ENCODE measurements around the gene FOXR1.
"Not testable (repeated sequence)": the region's sequence is repeated elsewhere in the genome, so short reads cannot be mapped to it uniquely, and the experiment has no call there.

Gene FOXR1

DNA sequence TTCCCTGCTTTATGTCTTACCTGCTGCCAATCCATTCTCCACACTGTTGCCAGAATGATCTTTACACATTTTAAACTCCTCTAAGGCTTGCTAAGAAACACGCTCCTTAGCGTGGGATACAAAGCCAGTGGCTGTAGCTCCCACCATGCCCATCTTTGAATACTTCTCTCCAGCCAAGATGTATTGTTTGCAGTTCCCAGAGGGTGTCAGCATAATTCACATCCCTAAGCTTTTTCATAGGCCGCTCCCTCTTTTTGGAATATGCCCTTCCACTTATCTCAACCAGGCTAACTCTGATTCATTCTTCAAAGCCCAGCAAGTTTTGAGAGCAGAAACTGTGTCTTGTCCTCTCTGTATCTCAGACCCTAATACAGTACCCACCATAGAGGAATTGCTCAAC is 23.6 kb upstream of the FOXR1 start:
- DNase-seq = no peak

DNA sequence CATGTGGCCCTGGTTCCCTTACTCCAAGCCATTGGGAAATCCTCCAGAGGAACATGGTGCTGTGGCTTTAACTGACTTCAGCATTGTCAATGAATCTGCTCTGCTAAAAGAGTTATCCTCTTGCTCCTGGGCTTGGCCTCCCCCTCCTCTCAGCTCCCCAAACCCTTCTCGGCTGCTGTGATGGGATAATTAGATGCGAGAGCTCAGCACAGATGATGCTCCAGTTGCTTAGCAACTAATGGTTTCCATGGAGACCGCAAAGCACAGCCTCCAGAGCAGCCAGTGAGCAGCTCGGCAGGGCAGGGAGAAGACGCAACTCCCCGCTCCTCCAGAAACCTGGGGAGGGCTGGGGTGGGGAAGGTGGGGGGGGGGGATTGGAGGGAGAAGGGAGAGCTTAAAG is 18.3 kb upstream of the FOXR1 start:
- no peak for DNase-seq

DNA sequence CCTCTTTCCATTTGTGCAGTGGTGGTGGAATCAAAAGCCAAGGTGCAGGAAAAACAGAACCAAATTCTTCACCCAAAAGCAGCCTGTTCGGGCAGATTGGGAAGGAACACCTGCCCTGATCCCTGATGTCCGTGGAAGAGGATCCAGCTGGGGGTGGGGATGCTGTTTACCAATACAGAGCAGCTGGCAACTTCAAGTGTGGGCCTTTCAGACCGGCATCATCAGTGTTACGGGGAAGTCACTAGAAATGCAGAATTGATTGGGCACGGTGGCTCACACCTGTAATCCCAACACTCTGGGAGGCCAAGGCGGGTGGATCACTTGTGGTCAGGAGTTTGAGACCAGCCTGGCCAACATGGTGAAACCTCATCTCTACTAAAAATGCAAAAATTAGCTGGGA is 17.6 kb upstream of the FOXR1 start:
- not testable (repeated sequence) for DNase-seq

DNA sequence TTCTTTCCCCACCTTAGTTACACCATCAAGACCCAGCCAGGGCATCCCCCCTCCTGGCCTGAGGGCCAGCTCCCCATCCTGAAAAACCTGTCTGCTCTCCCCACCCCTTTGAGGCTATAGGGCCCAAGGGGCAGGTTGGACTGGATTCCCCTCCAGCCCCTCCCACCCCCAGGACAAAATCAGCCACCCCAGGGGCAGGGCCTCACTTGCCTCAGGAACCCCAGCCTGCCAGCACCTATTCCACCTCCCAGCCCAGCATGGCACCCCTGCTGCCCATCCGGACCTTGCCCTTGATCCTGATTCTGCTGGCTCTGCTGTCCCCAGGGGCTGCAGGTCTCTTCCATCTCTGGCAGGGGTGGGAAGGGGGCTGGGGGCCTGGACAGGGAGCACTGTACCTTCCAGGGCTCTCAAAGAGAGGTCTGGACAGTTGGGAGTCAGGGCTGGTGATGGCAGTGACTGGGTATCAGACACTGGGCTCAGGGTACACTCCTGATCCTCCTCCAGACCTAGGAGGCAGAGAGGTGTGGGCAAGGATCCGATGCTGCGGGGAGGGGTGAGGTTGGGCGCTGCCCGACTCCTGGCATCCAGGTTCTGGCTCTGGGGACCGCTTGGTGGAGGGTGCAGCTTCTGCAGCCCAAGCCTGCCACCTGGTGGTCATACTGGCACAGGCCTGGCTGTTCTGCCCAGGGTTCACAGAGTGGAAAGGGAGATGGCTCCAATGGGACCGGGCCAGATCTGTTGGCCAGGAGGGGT is 15.3 kb upstream of the FOXR1 start, which contains the start of gene UPK2:
Gene UPK2, plus strand, starts transcription at position 205 of the 753 bp plus-strand sequence. Its CDS starts 53 bp downstream, at position 258.
- peak; percentile 30 for DNase-seq

DNA sequence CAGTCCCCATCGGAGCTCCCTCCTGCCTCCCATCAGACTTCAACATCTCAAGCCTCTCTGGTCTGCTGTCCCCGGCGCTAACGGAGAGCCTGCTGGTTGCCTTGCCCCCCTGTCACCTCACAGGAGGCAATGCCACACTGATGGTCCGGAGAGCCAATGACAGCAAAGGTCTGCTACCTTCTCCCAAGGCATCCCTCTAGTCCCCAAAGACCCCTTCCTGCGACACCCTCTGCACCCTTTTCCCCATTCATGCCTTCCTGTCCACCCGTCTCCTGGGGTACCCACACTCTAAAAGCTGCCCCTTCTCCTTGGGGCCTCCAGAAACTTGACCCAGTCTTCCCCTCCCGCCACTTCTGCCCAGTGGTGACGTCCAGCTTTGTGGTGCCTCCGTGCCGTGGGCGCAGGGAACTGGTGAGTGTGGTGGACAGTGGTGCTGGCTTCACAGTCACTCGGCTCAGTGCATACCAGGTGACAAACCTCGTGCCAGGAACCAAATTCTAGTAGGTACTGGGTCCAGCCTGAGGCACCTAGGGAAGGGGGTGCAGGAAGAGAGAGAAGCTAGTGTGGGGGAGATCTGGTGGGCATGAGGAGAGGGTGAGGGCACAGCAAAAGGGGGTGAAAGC is 14.6 kb upstream of the FOXR1 start:
- DNase-seq = no peak

DNA sequence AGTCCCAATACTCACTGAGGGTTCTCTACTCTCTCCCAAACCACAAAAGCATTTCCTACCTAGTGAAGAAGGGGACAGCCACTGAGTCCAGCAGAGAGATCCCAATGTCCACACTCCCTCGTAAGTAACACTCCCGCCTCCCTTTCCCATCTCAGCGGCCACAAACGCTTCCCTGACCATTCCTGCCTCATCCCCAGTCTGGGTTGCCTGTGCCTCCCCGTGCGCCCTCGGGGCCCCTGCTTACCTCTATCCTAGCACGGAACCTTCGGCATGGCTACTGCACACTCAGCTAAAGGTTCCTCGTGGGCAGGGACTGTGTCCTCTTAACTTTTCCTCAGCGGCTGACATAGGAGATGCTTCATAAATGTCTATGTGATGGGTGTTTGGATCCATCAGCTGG is 14.0 kb upstream of the FOXR1 start:
- no peak for DNase-seq

DNA sequence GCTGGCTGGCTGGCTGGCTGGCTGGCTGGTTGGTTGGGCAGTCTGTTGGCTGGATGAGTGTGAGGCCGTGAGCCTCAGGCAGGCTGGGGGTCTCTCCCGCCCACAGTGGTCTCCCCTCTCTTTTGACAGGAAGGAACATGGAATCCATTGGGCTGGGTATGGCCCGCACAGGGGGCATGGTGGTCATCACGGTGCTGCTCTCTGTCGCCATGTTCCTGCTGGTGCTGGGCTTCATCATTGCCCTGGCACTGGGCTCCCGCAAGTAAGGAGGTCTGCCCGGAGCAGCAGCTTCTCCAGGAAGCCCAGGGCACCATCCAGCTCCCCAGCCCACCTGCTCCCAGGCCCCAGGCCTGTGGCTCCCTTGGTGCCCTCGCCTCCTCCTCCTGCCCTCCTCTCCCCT is 13.6 kb upstream of the FOXR1 start:
- no peak for DNase-seq

DNA sequence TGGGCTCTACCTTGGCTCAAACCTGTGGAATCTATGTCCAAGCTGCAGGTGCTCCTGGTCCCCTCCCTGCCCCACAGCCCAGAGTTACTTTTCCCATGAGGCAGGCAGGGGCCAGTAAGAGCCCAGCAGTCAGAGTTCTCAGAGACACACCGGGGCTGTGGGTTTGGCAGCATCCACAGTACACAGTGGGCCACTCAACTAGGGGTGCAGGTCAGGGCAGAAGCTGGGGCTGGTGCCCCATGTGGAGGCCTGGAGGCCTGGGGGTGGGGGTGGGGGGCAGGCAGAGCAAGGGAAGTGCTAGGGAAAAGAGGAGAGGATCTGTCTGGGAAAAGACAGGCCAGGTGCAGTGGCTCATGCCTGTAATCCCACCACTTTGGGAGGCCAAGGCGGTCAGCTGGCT is 13.0 kb upstream of the FOXR1 start:
- DNase-seq = no peak

DNA sequence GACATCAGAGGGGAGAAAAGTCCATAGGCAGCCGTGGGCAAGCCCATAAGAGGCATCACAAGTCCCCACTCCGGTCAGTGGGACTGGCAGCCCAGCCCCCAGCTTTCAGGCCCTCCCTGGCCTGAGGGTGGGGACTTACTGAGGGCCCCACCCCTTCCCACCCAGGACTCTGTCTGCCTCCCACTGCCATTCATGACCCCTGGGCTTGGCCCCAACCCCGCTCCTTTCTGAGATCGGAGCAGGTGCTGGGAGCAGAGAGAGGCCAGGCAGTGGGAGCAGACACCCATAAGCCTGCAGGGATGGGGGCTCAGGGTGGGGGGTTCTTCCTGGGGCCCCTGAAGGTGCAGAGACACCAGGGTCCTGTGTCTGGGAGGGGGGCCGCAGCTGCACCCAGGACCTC is 10.4 kb upstream of the FOXR1 start:
- no peak for DNase-seq

DNA sequence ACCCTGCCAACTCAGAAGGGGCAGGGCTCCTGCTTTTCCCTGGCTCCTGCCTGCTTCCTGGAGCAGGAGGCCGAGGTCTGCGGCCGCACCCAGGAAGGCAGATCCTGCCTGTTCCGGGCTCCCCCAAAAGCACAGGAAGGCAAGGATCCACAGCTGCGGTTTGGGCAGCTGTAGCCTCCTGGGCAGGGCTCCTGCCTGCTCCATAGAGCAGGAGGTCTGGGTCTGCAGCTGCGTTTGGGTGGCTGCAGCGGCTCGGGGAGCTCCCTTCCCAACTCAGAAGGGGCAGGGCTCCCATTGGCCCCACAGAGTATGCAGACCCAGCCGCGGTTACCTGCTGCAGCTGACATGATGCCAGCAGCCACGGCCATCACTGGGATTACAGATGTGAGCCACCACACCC is 10.0 kb upstream of the FOXR1 start:
- no peak for DNase-seq

DNA sequence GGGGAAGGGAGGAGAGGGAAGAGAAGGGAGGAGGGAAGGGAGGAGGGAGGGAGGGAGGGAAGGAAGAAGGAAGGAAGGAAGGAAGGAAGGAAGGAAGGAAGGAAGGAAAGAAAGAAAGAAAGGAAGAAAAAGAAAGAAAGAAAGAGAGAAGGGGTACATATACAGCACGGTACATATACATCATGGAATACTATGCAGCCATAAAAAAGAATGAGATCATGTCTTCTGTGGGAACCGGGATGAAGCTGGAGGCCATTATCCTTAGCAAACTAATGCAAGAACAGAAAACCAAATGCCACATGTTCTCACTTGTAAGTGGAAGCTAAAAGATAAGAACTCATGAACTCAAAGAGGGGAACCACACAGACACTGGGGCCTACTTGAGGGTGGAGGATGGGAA is 2.1 kb upstream of the FOXR1 start:
- DNase-seq = not testable (repeated sequence)

DNA sequence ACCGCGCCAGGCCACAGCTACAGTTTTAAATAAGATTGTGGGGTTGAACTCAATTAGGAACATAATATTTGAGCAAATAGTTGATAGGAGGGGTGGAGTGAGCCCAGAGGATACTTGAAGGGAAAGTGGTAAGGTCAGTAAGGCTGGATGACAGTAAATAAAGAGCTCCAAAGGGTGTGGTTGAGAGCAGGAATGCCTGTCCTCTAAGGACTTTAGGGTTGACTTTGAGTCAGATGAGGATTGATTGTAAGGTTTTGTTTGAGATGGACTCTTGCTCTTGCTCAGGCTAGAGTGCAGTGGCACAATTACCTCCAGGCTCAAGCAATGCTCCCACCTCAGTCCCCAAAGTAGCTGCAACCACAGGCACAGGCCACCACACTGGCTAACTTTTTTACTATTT is 2.4 kb downstream of the FOXR1 start:
- no peak for DNase-seq

DNA sequence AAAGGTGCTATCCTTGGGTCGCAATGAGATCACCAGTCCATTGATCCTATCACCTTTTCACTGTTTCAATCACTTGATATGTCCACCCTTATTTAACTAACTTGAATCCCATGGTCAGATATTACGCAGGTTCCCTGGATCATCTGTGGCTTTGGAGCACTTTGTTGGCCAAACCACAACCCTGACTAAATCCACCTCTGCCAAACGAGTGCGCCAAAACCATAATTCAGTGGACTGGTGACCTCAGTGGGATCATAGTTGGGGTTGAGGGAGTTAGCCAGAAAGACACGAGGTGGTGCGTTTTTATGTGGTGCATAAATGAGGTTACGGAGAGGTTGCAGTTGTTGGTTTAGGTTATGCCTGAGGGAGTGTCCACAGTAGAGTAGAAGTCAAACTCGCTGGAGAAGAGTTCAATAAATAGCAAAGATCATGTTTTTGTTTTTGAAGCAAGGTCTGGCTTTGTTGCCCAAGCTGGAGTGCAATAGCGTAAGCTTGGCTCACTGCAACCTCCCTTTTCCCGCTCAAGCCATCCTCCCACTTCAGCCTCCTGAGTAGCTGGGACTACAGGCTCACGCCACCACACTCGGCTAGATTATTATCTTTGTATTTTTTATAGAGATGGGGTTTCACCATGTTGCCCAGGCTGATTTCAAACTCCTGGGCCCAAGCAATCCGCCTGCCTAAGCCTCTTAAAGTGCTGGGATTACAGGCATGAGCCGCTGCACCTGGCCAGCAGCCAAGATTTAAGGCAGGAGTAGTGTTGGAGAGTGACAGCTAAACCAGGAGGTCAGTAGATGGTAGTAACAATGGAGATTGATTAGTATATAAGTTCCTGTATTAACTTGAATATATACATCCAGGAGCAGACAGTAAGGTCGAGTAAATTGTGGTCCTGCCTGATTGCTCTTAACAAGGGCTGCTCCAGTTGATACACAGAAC is 4.5 kb downstream of the FOXR1 start:
- no peak for DNase-seq

DNA sequence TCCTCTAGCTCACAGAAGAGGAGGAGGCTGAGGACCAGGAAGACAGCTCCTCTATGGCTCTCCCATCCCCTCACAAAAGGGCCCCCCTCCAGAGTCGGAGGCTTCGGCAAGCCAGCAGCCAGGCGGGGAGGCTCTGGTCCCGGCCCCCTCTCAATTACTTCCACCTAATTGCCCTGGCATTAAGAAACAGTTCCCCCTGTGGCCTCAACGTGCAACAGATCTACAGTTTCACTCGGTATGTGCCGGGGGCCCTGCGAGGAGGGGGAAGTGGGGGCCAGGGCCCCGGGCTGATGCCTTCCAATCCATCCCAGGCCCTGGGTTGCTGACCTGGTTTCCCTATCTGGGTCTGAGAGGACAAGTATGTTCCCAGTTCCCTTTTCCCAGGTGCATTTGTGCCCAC is 7.9 kb downstream of the FOXR1 start:
- DNase-seq = no peak

DNA sequence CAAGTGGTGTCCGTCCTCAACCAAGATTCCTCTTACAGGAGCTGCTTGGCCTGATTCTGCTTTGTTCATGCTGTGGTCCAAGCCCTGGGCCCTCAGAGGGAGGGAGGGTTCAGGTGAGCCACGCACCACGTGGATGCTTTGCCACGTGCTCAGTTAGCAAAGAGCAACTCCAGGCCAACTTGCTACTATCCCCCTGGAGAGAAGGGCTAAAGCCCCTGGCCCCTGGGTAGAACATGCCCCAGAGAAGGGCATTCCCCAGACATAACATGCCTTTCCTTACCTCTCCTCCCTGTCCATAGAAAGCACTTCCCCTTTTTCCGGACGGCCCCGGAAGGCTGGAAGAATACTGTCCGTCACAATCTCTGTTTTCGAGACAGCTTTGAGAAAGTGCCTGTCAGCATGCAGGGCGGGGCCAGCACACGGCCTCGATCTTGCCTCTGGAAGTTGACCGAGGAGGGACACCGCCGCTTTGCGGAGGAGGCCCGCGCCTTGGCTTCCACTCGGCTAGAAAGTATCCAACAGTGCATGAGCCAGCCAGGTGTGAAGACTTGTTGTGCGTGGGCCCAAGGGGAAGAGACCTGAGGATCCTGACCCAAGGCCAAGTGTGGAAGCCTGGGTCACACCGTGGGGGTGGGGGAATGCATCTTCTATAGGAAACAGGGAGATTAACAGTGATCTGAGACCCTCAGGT is 8.8 kb downstream of the FOXR1 start:
- no peak for DNase-seq

DNA sequence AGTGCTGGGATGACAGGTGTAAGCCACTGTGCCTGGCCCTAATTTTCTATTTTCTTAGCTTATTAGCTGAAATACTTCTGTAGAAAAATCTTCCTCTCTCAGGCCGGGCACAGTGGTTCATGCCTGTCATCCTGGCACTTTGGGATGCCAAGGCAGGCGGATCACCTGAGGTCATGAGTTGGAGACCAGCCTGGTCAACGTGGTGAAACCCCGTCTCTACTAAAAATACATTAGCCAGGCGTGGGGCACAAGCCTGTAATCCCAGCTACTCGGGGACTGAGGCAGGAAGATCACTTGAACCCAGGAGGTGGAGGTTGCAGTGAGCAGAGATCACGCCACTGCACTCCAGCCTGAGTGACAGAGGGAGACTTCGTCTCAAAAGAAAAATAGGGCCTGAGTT is 12.8 kb downstream of the FOXR1 start:
- not testable (repeated sequence) for DNase-seq

DNA sequence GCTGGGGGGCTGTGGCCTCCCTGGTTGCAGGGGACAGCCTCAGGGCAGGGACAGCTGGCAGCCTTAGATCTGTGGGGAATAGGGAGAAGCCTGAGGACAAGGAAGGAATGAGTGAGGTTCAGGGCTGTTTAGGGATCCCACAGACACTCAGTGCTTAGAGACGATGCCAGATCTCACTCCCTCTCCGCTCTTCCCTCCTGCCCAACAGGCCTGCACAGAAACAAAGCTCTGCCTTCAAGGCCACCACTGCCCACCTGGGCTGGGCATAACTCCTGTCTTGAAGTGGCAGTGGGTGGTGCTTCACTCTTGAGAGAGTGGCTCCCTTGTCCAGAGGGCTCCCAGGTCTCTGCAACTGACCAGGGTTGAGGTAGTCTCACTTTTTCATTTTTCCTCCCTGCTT is 13.3 kb downstream of the FOXR1 start:
- no peak for DNase-seq

DNA sequence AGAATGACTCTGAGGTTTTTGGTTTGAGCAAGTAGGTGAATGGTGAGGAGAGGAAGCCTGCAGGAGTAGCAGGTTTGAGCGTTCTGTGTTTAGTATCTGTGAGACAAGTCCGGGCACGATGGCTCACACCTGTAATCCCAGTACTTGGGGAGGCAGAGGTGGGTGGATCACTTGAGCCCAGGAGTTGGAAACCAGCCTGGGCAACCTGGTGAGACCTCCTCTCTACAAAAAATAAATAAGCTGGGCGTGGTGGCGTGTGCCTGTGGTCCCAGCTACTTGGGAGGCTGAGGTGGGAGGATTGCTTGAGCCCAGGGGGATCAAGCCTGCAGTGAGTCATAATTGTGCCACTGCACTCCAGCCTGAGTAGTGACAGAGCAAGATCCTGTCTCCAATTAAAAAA is 16.7 kb downstream of the FOXR1 start:
- no peak for DNase-seq

DNA sequence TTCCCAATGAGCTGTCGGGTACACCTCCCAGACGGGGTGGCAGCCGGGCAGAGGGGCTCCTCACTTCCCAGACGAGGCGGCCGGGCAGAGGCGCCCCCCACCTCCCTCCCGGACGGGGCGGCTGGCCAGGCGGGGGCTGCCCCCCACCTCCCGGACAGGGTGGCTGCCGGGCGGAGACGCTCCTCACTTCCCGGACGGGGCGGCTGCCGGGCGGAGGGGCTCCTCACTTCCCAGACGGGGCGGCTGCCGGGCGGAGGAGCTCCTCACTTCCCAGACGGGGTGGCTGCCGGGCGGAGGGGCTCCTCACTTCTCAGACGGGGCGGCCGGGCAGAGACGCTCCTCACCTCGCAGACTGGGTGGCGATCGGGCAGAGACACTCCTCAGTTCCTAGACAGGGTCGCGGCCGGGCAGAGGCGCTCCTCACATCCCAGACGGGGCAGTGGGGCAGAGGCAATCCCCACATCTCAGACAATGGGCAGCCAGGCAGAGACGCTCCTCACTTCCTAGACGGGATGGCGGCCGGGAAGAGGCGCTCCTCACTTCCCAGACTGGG is 20.0 kb downstream of the FOXR1 start:
- DNase-seq = not testable (repeated sequence)

DNA sequence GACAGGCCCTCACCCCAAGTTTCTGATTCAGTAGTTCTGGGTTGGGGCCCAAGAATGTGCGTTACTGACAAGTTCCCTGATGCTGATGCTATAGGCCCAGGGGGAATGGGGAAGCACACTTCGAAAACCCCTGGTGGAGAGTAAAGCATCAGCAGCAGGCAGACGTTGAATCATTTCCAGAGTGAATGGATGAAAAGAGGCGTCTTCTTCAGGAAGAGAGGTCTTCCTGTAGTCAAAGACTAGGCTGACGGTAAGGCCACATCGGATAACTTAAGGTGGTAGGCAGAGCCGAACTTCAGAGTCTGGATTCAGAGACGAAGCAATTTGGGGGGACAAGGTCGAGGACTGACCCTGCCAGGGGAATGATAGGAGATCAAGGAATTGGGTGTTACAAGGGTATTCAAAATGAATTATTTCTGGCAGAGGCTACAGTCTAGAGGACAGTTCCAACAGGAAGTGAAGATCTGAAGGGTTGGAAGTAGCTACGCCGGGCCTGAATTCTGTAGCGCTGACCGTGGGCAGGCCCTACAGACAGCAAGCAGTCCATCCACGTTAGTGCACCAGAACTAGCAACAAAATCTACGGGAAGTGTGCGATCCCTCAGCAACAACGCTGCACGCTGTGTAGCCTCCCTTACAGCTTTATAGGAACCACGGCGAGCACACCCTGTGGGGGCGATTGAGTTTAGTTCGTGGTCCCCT is 25.5 kb downstream of the FOXR1 start:
- no peak for DNase-seq

DNA sequence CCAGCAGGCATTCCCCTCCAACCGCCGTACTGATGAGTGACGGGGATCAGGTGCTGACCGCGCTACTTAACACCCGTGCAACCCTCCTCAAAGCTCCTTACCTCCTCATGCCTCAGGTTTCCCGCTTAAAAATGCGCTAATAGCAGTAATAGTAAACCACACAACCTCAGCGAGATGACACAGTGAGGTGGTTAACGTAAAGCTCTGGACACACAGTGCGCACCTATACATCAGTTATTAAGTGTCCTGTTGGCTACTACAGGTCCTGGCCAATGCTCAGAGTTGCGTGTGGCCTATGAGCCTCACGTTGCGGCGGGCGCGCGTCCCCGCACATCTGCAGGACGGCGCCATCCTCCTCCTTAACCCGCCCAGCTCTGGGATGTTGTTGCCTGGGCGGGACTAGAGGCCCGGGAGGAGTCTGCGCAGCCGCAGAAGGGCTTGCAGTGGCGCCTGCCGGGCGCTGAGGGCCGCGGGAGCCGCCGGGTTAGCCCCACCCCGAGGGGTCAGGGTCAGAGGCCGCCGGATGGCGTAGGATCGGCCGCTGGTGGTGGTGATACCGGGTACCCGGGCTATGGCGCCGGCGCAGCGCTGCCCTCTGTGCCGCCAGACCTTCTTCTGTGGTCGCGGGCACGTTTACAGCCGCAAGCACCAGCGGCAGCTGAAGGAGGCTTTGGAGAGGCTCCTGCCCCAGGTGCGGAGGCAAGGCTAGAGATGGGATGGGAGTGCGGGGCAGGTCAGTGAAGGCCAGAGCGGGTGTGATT is 26.2 kb downstream of the FOXR1 start, which contains the start of gene CENATAC:
Gene CENATAC, plus strand, starts transcription at position 512 of the 761 bp plus-strand sequence. Its CDS starts 60 bp downstream, at position 572.
- DNase-seq = peak; percentile 34

Measured in amniotic stem cell (primary cell).